HG03571 (cell line): ENCODE data around the gene HSBP1L1.
"Not testable (repeated sequence)": the region's sequence is repeated elsewhere in the genome, so short reads cannot be mapped to it uniquely, and the experiment has no call there.

Experiments used
- ATAC-seq: cut with Tn5 transposase; IDR thresholded peaks from one replicate; pipeline ENCODE4 v1.9.1; 2021; ENCODE audit not compliant: unreplicated experiment

Gene HSBP1L1

DNA sequence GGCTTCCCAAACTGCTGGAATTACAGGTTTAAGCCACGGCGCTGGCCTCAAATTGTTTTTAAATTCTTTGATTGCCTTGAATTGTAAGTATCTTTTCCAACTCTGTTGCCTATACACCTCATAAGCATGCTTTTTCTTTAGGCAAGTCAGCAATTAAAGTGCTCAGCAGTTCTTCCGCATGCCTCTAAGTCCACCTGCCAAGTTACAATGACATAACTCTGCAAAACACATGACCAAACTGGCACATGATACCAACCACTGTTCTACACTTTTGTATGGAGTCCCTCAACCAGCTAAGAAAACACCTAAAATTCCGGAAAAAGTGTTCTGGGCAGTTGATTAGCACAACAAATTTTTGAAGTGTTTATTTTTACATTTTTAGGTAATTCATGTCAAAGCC lies 18.8 kb downstream of the HSBP1L1 start:
- ATAC-seq = no peak

DNA sequence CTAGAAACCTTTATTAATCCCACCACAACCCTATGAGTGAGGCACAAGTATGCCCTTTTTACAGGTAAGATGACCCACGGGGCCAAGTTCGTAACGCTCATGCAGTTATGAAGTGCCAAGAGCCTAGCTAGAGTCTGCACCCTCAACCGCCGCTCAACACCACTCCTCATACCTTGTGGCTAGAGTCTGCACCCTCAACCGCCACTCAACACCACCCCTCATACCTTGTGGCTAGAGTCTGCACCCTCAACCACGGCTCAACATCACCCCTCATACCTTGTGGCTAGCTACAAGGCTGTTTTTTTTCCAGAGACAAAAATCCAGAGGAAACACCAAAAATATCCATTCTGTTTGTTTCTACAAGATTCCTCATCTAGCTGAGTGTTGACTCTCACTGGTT lies 19.4 kb downstream of the HSBP1L1 start:
- ATAC-seq = no peak

DNA sequence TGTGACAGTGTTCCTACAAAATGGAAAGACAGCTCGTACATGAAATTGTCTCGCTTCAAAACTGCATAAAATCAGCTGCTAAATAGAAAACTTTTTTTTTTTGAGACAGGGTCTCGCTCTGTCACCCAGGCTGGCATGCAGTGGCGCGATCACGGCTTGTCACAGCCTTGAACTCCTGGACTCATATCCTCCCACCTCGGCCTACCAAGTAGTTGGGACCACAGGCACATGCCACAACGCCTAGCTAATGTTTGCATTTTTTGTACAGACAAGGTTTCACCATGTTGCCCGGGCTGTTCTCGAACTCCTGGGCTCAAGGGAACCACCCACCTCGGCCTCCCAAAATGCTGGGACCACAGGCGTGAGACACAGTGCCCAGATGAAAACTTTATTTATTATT lies 20.7 kb downstream of the HSBP1L1 start:
- no peak for ATAC-seq

DNA sequence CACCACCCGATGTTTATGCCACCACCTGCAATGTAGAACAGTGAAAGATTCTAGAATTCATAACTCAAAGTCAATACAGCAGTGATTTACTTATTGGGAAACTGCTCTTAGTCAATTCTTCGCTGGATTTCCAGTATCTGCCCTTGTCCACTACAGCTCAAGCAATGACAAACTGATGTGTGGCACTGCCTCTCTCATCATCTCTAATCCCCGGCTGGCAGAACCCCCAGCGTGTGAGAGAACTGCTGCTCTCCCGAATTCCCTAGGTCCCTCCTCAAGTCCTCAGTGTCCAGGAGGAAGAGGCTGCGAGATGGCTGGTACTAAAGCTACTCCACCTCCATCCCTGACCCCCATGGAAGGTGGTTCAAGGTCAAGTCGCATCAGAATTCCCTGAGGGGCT lies 22.3 kb downstream of the HSBP1L1 start:
- ATAC-seq = no peak

DNA sequence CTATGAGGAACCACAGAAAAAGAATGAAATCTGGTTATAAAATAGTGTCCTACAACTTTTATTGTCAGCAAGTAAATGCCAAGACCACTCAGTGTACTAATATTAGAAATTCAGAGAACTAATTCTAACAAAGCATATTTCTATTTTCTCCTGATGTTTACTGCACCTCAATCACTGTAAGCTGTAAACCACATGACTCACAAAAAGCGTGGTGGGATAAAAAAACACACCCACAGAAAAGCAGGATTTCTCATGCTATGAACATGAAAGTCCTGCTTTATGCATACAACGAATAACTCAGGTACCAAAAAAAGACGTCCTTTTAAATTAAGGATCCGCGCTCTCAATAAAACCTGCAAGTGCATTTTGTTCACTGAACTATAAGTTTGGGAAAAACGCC lies 23.1 kb downstream of the HSBP1L1 start:
- no peak for ATAC-seq

DNA sequence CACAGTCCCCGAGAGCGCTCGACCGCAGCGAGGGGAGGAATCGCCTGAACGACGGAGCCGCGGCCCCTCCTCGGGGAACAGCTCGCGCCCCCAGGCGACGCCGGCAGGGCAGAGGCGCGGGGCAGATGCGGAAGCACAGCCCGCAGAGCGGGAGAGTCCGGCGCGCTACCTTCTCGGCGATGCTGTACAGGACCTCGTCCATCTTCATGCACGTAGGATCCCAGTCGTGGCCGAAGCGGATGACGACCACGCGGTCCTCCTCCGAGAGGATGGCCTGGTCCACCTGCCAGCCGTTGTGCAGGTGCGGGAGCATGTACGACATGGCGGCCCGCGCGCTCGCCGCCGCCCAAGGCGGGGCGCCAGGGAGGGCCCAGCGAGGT lies 23.6 kb downstream of the HSBP1L1 start:
- peak; percentile 59 for ATAC-seq

DNA sequence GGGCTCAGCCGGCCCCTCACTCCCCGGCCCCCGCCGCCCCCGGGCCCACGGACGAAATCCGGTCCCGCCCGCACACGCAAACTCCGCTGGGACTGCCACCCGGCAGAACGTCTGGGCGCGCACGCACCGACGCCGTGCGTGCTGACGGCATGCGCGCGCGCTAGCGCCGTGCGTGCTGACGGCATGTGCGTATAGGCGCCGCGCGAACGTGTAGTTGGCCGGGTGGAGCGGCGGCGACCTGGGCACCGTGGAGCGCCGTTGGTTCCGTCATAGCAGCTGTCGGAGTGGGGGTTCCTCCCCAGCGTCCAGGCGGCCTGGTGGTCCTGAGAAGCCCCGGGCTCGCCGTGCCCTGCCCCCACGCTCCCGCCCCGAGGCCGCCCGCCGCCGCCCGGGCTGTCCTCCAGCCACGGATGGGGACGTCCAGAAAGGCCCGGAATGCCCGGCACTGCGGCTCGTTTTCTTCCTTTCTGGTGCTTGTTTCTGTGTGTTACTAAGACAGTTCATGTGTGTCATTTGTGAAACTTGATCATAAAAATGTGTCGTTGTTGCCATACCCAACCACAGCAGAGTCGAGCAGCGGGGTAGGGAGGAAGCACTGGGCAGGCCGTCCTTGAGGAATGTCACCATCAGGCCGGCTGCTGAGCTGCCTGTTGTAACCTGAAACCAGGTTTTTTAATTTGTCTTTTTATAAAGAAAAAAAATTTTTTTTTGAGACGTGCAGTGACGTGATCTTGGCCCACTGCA lies 24.2 kb downstream of the HSBP1L1 start, which contains the start of gene TXNL4A:
Gene TXNL4A (minus strand): TSS at position 113 of the 744 bp plus-strand sequence. CDS start 171 bp downstream, outside the sequence.
- ATAC-seq = peak; percentile 94

DNA sequence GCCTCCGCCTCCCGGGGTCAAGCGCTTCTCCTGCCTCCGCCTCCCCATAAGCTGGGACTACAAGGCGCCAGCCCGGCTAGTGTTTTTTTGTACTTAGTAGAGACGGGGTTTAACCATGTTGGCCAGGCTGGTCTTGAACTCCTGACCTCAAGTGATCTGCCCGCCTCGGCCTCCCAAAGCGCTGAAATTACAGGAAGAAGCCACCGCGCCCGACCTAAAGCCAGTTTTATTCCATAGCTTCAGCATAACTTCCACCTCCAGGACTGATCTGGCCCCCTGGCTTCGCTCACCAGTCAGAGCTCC lies 24.7 kb downstream of the HSBP1L1 start:
- no peak for ATAC-seq

DNA sequence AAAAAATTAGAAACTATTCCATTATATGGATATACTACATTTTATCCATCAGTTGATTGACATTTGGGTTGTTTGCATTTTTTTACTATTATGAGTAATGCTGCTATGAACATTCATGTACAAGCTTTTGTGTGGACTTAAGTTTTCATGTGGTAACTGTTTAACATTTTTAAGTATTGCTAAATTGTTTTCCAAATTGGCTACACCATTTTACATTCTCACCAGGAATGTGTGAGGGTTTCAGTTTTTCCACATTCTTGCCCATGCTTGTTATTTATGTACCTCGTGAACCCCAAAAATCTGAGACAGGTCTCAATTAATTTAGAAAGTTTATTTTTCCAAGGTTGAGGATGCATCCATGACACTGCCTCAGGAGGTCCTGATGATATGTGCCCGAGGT lies 27.1 kb downstream of the HSBP1L1 start:
- ATAC-seq = no peak

DNA sequence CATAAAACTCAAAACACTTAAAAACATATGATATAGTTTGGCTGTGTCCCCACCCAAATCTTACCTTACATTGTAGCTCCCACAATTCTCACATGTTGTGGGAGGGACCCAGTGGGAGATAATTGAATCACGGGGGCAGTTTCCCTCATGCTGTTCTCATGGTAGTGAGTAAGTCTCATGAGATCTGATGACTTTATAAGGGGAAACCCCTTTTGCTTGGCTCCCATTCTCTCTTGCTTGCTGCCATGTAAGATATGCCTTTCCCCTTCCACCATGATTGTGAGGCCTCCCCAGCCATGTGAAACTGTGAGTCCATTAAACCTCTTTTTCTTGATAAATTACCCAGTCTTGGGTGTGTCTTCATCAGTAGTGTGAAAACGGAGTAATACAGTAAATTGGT lies 35.3 kb downstream of the HSBP1L1 start:
- ATAC-seq = not testable (repeated sequence)

DNA sequence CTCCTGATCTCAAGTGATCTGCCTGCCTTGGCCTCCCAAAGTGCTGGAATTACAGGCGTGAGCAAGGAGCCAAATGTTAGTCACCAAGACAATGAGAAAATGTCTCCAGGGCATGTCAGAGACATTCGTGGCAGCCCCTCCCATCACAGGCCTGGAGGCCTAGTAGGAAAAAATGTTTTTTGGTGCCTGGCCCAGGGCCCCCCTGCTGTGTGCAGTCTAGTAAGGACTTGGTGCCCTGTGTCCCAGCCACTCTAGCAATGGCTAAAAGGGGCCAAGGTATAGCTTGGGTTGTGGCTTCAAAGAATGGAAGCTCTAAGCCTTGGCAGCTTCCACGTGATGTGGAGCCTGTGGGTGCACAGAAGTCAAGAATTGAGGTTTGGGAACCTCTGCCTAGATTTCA lies 36.4 kb downstream of the HSBP1L1 start:
- no peak for ATAC-seq

DNA sequence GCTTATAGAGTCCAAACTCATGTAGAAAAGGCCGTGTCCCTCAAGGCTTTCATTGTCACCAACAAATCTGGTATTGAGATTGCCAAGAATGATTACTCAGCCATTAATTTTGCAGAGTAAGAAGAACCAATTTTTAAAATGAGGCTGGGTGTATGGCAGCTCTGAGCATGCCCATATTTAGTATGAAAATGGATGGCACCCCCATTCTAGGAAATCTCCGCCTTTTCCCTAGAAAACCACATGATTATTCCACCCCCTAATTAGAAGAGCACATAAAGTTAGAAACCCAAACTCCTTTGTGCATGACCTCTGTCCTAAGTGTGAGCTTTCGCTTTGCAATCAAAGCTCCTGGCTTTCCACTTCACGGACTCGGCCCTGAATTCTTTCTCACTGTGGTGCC lies 38.0 kb downstream of the HSBP1L1 start:
- no peak for ATAC-seq

DNA sequence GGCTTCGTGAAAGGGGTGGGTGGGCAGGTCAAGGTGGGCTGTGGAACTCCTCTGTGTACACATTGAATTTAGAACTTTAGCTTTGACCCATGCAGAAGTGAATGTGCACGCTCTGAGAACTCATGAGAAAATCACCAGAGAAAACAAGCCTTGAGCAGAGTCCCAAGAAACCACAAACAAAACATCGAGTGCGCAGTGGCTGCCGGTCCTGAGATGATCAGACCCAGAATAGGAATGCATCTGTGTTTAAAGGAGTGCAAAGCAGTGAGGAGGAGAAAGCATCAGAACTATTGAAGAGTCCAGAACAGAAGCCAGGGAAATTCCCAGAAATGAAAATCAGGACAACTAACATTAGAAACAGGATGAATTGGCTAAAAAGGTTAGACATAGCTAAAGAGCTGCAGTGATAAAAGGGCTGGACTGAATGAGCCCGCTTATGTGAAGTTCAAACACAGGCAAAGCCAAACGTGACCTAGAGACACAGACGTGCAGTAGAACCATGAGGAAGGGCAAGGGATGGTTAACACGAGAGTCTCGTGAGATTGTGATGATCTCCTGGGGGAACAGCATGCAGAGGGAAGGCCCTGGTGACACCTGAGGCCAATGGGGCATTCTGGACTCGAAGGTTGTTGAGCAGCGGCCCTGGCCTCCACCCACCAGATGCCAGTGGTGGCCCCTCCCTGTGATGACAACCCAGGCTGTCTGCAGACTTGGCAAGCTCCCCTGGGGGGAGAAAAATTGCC lies 40.3 kb downstream of the HSBP1L1 start:
- no peak for ATAC-seq

DNA sequence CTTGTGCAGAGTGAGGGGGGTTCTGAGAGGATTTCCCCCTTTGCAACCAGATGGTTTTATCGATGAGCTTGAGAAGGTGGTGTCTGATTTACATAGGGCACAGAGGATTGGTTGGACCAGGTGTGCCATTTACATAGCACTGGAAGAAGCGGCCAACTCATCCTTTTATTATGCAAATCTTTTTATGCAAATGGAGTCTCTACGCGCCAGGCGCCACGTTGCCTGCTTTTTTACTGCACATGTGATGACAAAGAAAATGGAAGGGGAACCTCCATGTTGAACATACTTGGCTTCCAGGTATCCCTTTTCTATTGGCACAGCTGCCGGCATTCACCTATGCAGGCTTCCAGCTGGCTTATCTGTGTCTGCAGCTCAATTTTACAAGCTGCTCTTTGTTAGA lies 42.3 kb downstream of the HSBP1L1 start:
- ATAC-seq = no peak

DNA sequence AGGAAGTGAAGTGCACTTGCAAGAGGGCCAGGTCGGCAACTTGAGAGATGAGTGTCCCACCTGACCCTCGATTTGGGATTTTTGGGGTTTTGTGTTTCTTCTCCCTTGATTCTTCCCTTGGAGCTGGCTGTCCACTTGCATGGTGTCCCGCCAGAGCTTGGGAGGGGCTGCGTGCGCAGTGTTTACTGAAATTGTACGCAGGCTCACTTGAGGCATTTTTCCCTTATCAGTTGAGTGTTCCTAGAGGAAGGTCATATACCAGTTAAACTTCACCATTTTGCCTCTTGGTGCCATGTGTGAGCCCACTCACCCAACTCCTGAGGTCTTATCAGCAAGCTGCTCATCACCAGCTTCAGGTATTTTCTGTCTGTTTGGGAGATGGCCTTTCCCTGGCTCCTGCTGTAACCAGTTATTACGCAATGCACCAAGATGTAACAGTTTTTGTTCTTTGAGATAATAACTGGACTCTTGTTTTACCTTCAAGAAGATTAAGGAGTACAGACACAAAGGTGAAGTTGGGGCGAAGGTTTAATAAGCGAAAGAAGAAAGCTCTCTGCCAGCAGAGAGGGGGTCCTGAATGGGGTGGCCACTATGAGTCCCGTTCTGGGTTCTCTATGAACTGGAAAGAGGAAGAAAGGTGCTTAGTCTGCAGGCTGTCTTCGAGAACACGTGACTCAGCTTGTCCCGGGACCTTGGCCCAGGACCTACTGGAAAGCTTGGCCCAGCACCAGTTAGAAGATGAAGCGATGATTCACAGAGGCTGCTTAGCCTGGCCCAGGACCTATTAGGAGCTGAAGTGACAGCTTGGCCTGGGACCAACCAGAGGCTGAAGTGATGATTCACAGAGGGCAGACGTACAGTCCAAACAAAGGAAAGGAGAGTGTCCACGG lies 45.5 kb downstream of the HSBP1L1 start:
- ATAC-seq = no peak

DNA sequence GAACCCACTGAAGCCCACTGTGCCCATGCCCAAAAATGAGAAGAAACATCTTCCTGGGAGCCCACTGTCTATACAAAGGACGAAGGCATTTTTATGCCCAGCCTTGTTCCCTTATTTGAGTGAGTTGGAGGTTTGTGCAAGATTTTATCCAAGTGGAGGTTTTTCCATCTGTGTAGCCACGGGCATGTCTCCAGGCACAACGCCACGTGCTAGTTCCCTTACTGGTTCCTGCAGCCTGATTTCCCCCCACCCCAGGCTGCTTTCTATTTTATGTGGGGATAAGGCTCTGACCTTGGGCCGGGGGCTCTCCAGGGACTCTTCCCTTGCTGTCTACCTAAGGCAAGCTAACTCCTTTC lies 46.1 kb downstream of the HSBP1L1 start:
- no peak for ATAC-seq

DNA sequence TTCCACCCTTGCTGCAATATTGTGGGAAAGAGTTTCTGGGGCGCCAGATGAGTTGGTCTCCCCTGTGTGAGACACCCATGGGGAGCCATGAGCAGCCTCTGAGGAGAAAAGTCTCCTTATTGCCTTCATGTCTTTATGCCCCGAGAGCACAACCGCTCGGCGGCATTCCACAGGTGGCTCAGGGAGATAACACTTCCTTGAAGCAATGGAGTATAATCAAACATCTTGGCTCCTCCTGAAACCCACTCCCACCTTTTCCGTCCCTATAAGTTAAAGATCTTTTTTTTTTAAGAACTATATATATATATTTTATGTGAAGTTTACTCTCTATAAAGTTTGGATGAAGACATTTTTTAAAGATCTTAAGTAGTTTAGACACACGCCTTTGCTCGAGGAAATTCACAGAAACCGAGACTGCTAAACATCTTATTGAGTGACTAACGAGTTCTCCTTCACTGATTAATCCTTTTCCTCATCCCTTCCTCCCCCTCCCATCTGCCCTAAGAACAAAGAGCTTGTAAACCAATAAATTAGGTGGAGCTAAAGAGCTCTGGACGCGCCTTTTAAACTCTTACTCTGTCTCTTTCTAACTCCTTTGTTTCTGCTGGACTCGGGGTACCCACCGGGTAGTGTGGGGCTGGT lies 47.2 kb downstream of the HSBP1L1 start:
- not testable (repeated sequence) for ATAC-seq

DNA sequence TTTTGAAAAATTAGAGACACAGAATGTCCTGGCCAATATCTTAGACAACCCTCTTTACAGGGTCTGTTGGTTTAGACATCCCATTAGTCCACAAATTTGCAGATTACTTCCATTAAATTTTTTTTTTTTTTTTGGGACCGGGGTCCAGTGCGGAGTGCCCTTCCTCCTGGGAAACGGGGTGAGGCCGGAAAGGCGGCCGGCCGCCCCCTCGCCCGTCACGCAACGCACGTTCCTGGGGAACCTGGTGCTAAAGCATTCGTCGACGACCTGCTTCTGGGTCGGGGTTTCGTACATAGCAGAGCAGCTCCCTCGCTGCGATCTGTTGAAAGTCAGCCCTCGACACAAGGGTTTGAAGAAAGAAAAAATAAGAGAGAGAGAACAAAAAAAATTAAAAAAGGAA lies 48.3 kb downstream of the HSBP1L1 start:
- ATAC-seq = no peak
